ENCODE data around the gene ERC1.

- no peak for TF ChIP-seq TAF1 (IDR thresholded peaks at IDR 0.05; ENCODE audit: low read depth, low read length)
- TF ChIP-seq POLR2A (IDR thresholded peaks at IDR 0.05; ENCODE audit: low read depth, low read length), result no peak
- TF ChIP-seq POLR2AphosphoS5 (IDR thresholded peaks at IDR 0.05; ENCODE audit: low read depth, low read length), result no peak
- TF ChIP-seq SPI1 (IDR thresholded peaks at IDR 0.05; ENCODE audit: low read depth, low read length), result no peak
- no peak for TF ChIP-seq POU2F2 (IDR thresholded peaks at IDR 0.05; ENCODE audit: low read depth, low read length)
Measured at GRCh38 chr12:1325666-1326065, 334.6 kb downstream of the ERC1 start.
